ENCODE data around the gene GATAD2B.
A peak's percentile ranks its signal among the peaks of the same experiment; 100 is the strongest.

GATAD2B gene

GRCh38 chr1:153945795-153946621 is 23.2 kb upstream of the GATAD2B start:
- FAIRE-seq (peak; percentile 98), DNase-seq (ENCODE audit: insufficient read length) (peak; percentile 95)
- TF ChIP-seq POLR2AphosphoS5 (IDR thresholded peaks at IDR 0.05; ENCODE audit: low read depth, low read length) (peak; percentile 85), TAF1 (IDR thresholded peaks at IDR 0.05; ENCODE audit: borderline replicate concordance, low read depth, low read length) (no peak), POLR2A (IDR thresholded peaks at IDR 0.05; ENCODE audit: low read depth, low read length) (peak; percentile 71; the same call in 1 of the 2 replicates)

DNA sequence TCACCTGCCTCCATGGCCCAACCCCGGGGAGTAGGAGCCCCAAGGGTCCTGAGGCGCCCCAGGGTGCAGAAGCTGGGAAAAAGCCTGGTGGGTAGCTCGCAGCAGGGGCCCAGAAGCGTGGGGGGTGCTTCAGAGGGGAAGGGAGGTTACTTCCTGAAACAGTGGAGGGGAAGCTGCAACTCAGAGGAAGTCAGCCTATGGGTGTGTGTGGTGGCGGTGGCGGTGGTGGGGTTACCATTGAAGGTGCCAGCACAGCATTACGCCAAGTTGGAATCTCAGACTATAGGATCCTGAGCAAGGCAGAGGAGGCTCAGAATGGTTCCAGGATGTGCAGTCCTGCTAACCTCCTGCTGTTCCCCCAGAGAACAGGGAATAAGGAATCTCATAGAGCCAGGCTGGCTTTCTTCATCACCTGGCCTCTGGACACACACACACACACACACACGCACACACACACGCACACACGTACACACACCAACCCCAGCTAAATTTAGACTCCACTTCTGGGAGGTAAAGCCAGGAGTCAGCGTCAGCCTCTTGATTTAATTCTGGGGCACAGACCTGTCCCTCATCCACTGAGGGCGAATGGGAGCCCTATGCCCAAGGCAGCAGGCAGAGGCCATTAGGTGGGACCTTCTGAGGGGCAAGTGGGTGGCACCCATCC is 22.5 kb upstream of the GATAD2B start:
- FAIRE-seq: no peak
- TF ChIP-seq POLR2A (IDR thresholded peaks at IDR 0.05; ENCODE audit: low read depth, low read length) (peak; percentile 58), TAF1 (IDR thresholded peaks at IDR 0.05; ENCODE audit: borderline replicate concordance, low read depth, low read length) (no peak)
- DNase-seq (ENCODE audit: insufficient read length): peak; percentile 76

GRCh38 chr1:153944827-153945117 is 22.0 kb upstream of the GATAD2B start:
- no peak for DNase-seq (ENCODE audit: insufficient read length)
- no peak for FAIRE-seq
- TF ChIP-seq TAF1 (IDR thresholded peaks at IDR 0.05; ENCODE audit: borderline replicate concordance, low read depth, low read length) (no peak), POLR2A (IDR thresholded peaks at IDR 0.05; ENCODE audit: low read depth, low read length) (no peak), POLR2AphosphoS5 (IDR thresholded peaks at IDR 0.05; ENCODE audit: low read depth, low read length) (no peak)

- TF ChIP-seq POLR2AphosphoS5 (IDR thresholded peaks at IDR 0.05; ENCODE audit: low read depth, low read length) (no peak), TAF1 (IDR thresholded peaks at IDR 0.05; ENCODE audit: borderline replicate concordance, low read depth, low read length) (no peak), POLR2A (IDR thresholded peaks at IDR 0.05; ENCODE audit: low read depth, low read length) (no peak)
- FAIRE-seq (peak; percentile 85), DNase-seq (ENCODE audit: insufficient read length) (no peak)
Measured at GRCh38 chr1:153944005-153944826, 21.4 kb upstream of the GATAD2B start.

- TF ChIP-seq POLR2AphosphoS5 (IDR thresholded peaks at IDR 0.05; ENCODE audit: low read depth, low read length) (peak; percentile 41; the same call in 1 of the 2 replicates), POLR2A (IDR thresholded peaks at IDR 0.05; ENCODE audit: low read depth, low read length) (no peak)
- FAIRE-seq (no peak), DNase-seq (ENCODE audit: insufficient read length) (no peak)
Measured at GRCh38 chr1:153942766-153943549, 20.2 kb upstream of the GATAD2B start.

DNA sequence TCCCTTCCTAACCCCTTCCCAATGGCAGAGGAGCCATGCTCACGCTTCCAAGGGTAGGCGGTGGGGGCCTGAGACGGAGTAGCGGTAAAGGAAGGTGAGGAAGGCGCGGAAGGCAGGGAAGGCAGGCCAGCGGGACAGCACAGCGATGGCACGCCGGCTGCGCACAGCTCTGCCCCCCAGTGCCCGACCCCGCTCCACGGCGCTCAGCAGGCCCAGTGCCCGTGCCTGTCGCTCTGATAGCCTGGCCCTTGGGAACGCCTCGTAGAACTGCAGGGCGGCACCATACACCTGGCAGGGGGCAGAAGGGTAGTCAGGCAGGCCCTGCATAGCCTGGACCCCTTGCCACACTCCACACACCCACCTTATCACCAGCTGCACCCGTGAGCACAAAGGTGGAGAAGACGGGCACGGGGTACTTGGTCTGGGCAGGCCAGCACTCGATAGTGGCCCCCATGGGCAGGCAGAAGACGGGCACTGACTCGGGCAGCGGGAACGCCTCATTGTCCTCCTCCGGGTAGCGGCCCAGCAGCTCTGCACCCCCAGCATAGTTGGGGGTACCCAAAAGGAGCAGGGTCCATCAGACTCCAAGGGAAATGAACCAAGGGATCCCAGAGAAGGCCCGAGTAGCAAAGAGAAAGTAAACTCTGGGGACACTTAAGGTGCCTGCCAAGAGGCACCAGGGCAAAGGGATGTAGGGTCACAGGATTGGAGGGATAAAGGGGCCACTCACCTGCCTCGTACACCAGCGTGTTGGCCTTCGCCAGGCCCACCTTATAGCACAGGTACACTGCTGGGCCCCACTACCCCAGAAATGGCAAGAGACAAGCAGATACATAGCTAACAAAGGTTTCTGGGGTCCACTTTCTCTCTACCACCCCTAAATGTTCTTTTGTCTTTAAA is 19.3 kb upstream of the GATAD2B start:
- no peak for TF ChIP-seq POLR2AphosphoS5 (IDR thresholded peaks at IDR 0.05; ENCODE audit: low read depth, low read length)
- TF ChIP-seq POLR2A (IDR thresholded peaks at IDR 0.05; ENCODE audit: low read depth, low read length): no peak; the same call in 1 of the 2 replicates
- TF ChIP-seq TAF1 (IDR thresholded peaks at IDR 0.05; ENCODE audit: borderline replicate concordance, low read depth, low read length): no peak
- DNase-seq (ENCODE audit: insufficient read length): no peak
- FAIRE-seq: no peak

GRCh38 chr1:153940756-153941155 is 18.0 kb upstream of the GATAD2B start:
- no peak for DNase-seq (ENCODE audit: insufficient read length)
- TF ChIP-seq POLR2A (IDR thresholded peaks at IDR 0.05; ENCODE audit: low read depth, low read length): no peak
- no peak for FAIRE-seq

GRCh38 chr1:153939476-153939875 is 16.7 kb upstream of the GATAD2B start:
- TF ChIP-seq TAF1 (IDR thresholded peaks at IDR 0.05; ENCODE audit: borderline replicate concordance, low read depth, low read length) (no peak), POLR2A (IDR thresholded peaks at IDR 0.05; ENCODE audit: low read depth, low read length) (no peak), POLR2AphosphoS5 (IDR thresholded peaks at IDR 0.05; ENCODE audit: low read depth, low read length) (no peak)
- no peak for DNase-seq (ENCODE audit: insufficient read length)
- FAIRE-seq: peak; percentile 21

DNA sequence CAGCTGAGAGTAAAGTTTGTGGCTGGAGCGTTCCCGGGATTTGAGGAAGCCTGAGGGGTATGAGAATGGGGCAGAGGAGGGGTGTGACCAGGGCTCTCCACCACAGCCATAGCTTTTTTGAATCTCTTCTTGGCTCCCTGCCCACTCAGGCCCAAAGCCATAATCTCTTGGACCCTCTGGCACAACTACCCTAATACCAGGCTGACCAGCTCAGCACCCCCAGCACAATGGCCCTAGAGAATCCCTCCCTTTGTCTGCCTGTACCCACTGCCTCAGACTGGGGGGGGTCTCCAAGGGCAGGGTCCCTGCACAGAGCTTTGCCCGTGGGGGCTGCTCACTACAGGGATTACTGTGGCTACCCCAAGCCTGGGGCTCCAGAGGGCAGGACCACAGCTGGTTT is 16.2 kb upstream of the GATAD2B start:
- TF ChIP-seq TAF1 (IDR thresholded peaks at IDR 0.05; ENCODE audit: borderline replicate concordance, low read depth, low read length) (no peak), POLR2A (IDR thresholded peaks at IDR 0.05; ENCODE audit: low read depth, low read length) (no peak), POLR2AphosphoS5 (IDR thresholded peaks at IDR 0.05; ENCODE audit: low read depth, low read length) (no peak)
- FAIRE-seq: no peak
- DNase-seq (ENCODE audit: insufficient read length): no peak

GRCh38 chr1:153937331-153937730 is 14.6 kb upstream of the GATAD2B start:
- FAIRE-seq: no peak
- TF ChIP-seq TAF1 (IDR thresholded peaks at IDR 0.05; ENCODE audit: borderline replicate concordance, low read depth, low read length) (no peak), POLR2A (IDR thresholded peaks at IDR 0.05; ENCODE audit: low read depth, low read length) (no peak), POLR2AphosphoS5 (IDR thresholded peaks at IDR 0.05; ENCODE audit: low read depth, low read length) (no peak)

More at GRCh38 chr1:153937331-153937730, 14.6 kb upstream of the GATAD2B start:
- no peak for DNase-seq (ENCODE audit: insufficient read length)
